K562 (cell line): Measurements from ENCODE around the gene TNKS2. TPM values are rescaled to one million over a fixed set of nuclear protein-coding genes. Genes with fewer than 3 reads are reported as not detected.

ENCODE experiments used
- DACH1 ChIP-seq: fragments of 450-650 bp; IDR thresholded peaks from 2 replicates; pipeline ENCODE4 v1.6.1; 2018; ENCODE audit not compliant: partially characterized antibody
- DMBX1 ChIP-seq: fragments of 250-450 bp; sonication (Bioruptor Pico); IDR thresholded peaks from 2 replicates; pipeline ENCODE4 v1.8.0; 2022; ENCODE audit warnings: inconsistent platforms, mild to moderate bottlenecking, moderate library complexity, borderline replicate concordance
- GTF2E2 ChIP-seq: fragments of 200-800 bp; sonication (Bioruptor generic); IDR thresholded peaks from 2 replicates; pipeline ENCODE4 v1.6.1; 2016; ENCODE audit warnings: missing genetic modification characterization, missing compliant biosample characterization
- MYC ChIP-seq, 2 experiments: fragments of 250-450 bp in 1 of 2; sonication (Bioruptor Pico) in 1 of 2; IDR thresholded peaks; 2 replicates each; pipeline versions ENCODE4 v1.5.1 to v1.6.1; 2012 to 2021; ENCODE audit warnings: low read depth in 2 of 2, borderline replicate concordance in 1 of 2, improper control_type of control experiment in 1 of 2, low read length in 1 of 2, mild to moderate bottlenecking in 1 of 2, moderate library complexity in 1 of 2
- PHF8 ChIP-seq: fragments of 200-600 bp; sonication (generic); IDR thresholded peaks from 2 replicates; pipeline ENCODE4 v1.6.1; 2012; ENCODE audit warnings: mixed run types, mild to moderate bottlenecking, inconsistent platforms, low read length, moderate library complexity, borderline replicate concordance
- PML ChIP-seq: IDR thresholded peaks from 2 replicates; pipeline ENCODE4 v1.6.1; 2012; ENCODE audit warnings: low read length, inconsistent platforms
- RBBP5 ChIP-seq: fragments of 200-600 bp; sonication (generic); IDR thresholded peaks from 2 replicates; pipeline ENCODE4 v1.6.1; 2012; ENCODE audit warnings: borderline replicate concordance, mild to moderate bottlenecking, low read length, control low read depth, inconsistent platforms; ENCODE audit not compliant: insufficient read depth, poor library complexity, severe bottlenecking
- RFX5 ChIP-seq: IDR thresholded peaks from 2 replicates; pipeline ENCODE4 v1.6.1; 2011; ENCODE audit warnings: low read depth, mild to moderate bottlenecking, improper control_type of control experiment, low read length
- SIN3B ChIP-seq: fragments of 450-650 bp; IDR thresholded peaks from 2 replicates; pipeline ENCODE4 v1.6.1; 2017; ENCODE audit warnings: low read depth, mild to moderate bottlenecking, moderate library complexity
- TBP ChIP-seq: optimal IDR thresholded peaks from 2 replicates; pipeline ENCODE3; 2011; ENCODE audit warnings: low read depth, low read length, improper control_type of control experiment
- THRAP3 ChIP-seq: fragments of 450-650 bp; IDR thresholded peaks from 2 replicates; pipeline ENCODE4 v1.6.1; 2016; ENCODE audit warnings: mild to moderate bottlenecking, inconsistent platforms, borderline replicate concordance
- ZNF766 ChIP-seq: fragments of 200-800 bp; sonication (Bioruptor generic); conservative IDR thresholded peaks from 2 replicates; pipeline ENCODE4 v1.6.1; 2016; ENCODE audit warnings: missing genetic modification characterization, missing compliant biosample characterization
- ZSCAN32 ChIP-seq: fragments of 450-650 bp; formaldehyde crosslinking; IDR thresholded peaks from 2 replicates; pipeline ENCODE4 v1.4.0; 2020; ENCODE audit warnings: mild to moderate bottlenecking, moderate library complexity
- polyA plus RNA-seq, 8 experiments: library from polyadenylated mRNA; depleted of rRNA in 4 of 8; stranded (reverse) in 5 of 8; unstranded in 3 of 8; fragments of >200 nt; fragmentation: Nextera tagmentation in 2 of 8; fragmentation: Illumina TruSeq in 1 of 8; extraction: Ambion mirVana in 2 of 8; extraction: Trizol in 1 of 8; gene quantifications; 2 replicates each; pipeline versions ENCODE4 v1.2.1 to v1.2.3, GENCODE V29; 2011 to 2014; ENCODE audit warnings: inconsistent platforms in 1 of 8, missing spikeins in 1 of 8
- total RNA-seq, 7 experiments: library from RNA; depleted of rRNA in 6 of 7; stranded (reverse); fragments of >200 nt in 6 of 7; fragmentation: Illumina TruSeq in 2 of 7; extraction: Trizol in 2 of 7; gene quantifications; 2 replicates each; pipeline versions ENCODE4 v1.2.1 to v1.2.3, GENCODE V29; 2011 to 2021; ENCODE audit warnings: low replicate concordance in 1 of 7
- TF ChIP-seq, protein P1 (sequence below), 2 experiments: fragments of 450-650 bp in 1 of 2; sonication (generic) in 1 of 2; formaldehyde crosslinking in 1 of 2; IDR thresholded peaks in 1 of 2; conservative IDR thresholded peaks in 1 of 2; 2 replicates each; pipeline versions ENCODE4 v1.6.1 to v1.8.1; 2016 to 2023; ENCODE audit warnings: mild to moderate bottlenecking in 2 of 2, moderate library complexity in 2 of 2, inconsistent platforms in 1 of 2, missing genetic modification reagents in 1 of 2
- TF ChIP-seq, protein P2 (sequence below): sonication (generic); formaldehyde crosslinking; IDR thresholded peaks from 2 replicates; pipeline ENCODE4 v1.8.0; 2022; ENCODE audit warnings: mild to moderate bottlenecking, missing genetic modification reagents
- TF ChIP-seq, protein P3 (sequence below): fragments of 450-650 bp; formaldehyde crosslinking; IDR thresholded peaks from 2 replicates; pipeline ENCODE4 v1.4.0; 2020; ENCODE audit warnings: mild to moderate bottlenecking, moderate library complexity
- TF ChIP-seq, protein P4 (sequence below): fragments of 450-650 bp; formaldehyde crosslinking; IDR thresholded peaks from 2 replicates; pipeline ENCODE4 v1.4.0; 2020; ENCODE audit warnings: mild to moderate bottlenecking, moderate library complexity

TNKS2 gene
- total and polyA plus RNA-seq, 9 of the 15 experiments (the other 6 are each of a cell fraction or from before 2014, with no cell fraction given) = 3.5 to 19.8 (median 8.6) TPM

DNA sequence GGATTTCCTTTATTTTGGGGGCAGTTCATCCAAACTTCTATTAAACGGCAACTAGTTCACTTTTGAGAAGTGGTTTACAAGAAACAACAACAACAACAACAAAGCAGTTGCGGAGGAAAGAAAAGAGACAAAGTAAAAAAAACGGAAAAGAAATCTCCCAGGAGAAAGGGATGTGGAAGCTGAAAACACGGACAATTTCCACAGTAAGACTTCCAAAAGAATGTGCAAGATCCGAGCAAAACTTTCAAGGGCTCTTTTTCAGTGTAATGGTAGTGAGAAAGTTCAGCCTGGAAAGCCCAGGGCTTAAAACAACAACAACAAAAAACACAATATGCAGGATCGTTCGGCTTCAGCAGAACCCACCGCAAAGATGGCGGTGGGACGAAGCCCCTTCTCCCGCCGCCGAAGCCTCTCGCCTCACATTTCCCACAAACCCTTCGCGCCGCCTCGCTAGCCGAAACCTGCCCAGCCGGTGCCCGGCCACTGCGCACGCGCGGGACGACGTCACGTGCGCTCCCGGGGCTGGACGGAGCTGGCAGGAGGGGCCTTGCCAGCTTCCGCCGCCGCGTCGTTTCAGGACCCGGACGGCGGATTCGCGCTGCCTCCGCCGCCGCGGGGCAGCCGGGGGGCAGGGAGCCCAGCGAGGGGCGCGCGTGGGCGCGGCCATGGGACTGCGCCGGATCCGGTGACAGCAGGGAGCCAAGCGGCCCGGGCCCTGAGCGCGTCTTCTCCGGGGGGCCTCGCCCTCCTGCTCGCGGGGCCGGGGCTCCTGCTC lies at the start of gene TNKS2 (continued):
- TF ChIP-seq, protein P1, sequence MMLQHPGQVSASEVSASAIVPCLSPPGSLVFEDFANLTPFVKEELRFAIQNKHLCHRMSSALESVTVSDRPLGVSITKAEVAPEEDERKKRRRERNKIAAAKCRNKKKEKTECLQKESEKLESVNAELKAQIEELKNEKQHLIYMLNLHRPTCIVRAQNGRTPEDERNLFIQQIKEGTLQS (IDR thresholded peaks at IDR 0.05) = no peak
- TF ChIP-seq, protein P1 (CRISPR knock-in tag; conservative IDR thresholded peaks at IDR 0.05) = no peak
- TF ChIP-seq PHF8 = peak; percentile 82; the same call in 1 of the 2 replicates
- TF ChIP-seq, protein P2, sequence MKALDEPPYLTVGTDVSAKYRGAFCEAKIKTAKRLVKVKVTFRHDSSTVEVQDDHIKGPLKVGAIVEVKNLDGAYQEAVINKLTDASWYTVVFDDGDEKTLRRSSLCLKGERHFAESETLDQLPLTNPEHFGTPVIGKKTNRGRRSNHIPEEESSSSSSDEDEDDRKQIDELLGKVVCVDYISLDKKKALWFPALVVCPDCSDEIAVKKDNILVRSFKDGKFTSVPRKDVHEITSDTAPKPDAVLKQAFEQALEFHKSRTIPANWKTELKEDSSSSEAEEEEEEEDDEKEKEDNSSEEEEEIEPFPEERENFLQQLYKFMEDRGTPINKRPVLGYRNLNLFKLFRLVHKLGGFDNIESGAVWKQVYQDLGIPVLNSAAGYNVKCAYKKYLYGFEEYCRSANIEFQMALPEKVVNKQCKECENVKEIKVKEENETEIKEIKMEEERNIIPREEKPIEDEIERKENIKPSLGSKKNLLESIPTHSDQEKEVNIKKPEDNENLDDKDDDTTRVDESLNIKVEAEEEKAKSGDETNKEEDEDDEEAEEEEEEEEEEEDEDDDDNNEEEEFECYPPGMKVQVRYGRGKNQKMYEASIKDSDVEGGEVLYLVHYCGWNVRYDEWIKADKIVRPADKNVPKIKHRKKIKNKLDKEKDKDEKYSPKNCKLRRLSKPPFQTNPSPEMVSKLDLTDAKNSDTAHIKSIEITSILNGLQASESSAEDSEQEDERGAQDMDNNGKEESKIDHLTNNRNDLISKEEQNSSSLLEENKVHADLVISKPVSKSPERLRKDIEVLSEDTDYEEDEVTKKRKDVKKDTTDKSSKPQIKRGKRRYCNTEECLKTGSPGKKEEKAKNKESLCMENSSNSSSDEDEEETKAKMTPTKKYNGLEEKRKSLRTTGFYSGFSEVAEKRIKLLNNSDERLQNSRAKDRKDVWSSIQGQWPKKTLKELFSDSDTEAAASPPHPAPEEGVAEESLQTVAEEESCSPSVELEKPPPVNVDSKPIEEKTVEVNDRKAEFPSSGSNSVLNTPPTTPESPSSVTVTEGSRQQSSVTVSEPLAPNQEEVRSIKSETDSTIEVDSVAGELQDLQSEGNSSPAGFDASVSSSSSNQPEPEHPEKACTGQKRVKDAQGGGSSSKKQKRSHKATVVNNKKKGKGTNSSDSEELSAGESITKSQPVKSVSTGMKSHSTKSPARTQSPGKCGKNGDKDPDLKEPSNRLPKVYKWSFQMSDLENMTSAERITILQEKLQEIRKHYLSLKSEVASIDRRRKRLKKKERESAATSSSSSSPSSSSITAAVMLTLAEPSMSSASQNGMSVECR (CRISPR knock-in tag) = no peak
- no peak for TF ChIP-seq THRAP3
- TF ChIP-seq MYC (IDR thresholded peaks at IDR 0.05; ENCODE audit: low read depth, low read length) = peak; percentile 64; the same call in 1 of the 2 replicates
- no peak for TF ChIP-seq MYC (CRISPR knock-in tag; IDR thresholded peaks at IDR 0.05; ENCODE audit: borderline replicate concordance, low read depth)
- TF ChIP-seq ZNF766 (CRISPR knock-in tag) = no peak
- TF ChIP-seq DACH1 = no peak
- 0 out of 2 replicates have a peak, but pooled peaks have one; percentile 45 for TF ChIP-seq DMBX1
- no peak for TF ChIP-seq ZSCAN32 (CRISPR knock-in tag)
- TF ChIP-seq, protein P3, sequence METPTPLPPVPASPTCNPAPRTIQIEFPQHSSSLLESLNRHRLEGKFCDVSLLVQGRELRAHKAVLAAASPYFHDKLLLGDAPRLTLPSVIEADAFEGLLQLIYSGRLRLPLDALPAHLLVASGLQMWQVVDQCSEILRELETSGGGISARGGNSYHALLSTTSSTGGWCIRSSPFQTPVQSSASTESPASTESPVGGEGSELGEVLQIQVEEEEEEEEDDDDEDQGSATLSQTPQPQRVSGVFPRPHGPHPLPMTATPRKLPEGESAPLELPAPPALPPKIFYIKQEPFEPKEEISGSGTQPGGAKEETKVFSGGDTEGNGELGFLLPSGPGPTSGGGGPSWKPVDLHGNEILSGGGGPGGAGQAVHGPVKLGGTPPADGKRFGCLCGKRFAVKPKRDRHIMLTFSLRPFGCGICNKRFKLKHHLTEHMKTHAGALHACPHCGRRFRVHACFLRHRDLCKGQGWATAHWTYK (CRISPR knock-in tag) = no peak
- peak; percentile 24; the same call in 1 of the 2 replicates for TF ChIP-seq PML
- peak; percentile 93 for TF ChIP-seq RBBP5
- no peak for TF ChIP-seq RFX5
- peak; percentile 45; the same call in 1 of the 2 replicates for TF ChIP-seq SIN3B
- TF ChIP-seq, protein P4, sequence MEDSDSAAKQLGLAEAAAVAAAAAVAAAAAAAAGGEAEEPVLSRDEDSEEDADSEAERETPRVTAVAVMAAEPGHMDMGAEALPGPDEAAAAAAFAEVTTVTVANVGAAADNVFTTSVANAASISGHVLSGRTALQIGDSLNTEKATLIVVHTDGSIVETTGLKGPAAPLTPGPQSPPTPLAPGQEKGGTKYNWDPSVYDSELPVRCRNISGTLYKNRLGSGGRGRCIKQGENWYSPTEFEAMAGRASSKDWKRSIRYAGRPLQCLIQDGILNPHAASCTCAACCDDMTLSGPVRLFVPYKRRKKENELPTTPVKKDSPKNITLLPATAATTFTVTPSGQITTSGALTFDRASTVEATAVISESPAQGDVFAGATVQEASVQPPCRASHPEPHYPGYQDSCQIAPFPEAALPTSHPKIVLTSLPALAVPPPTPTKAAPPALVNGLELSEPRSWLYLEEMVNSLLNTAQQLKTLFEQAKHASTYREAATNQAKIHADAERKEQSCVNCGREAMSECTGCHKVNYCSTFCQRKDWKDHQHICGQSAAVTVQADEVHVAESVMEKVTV = peak; percentile 21; the same call in 1 of the 2 replicates
- TF ChIP-seq GTF2E2 (tag) = 0 out of 2 replicates have a peak, but pooled peaks have one; percentile 51
- TF ChIP-seq TBP = peak; percentile 74
